RKO (cell line): Measurements from ENCODE around the gene APOLD1.

Experiments used
- DNase-seq: peaks from one replicate; pipeline ENCODE4 v3.0.0-alpha.2; 2016; ENCODE audit warnings: low spot score

The APOLD1 gene

GRCh38 chr12:12839873-12840579 is 54.6 kb downstream of the APOLD1 start:
- peak; percentile 70 for DNase-seq

GRCh38 chr12:12840580-12840899 is 55.1 kb downstream of the APOLD1 start:
- no peak for DNase-seq
